ENCODE results near the gene UTS2B.
A peak's percentile ranks its signal among the peaks of the same experiment; 100 is the strongest.

The UTS2B gene

GRCh38 chr3:191329654-191330529 lies at the start of gene UTS2B:
Gene UTS2B, minus strand, starts transcription at chr3:191330526. Its CDS starts 48,337 bp downstream, at chr3:191282189.
- DNase-seq = peak; percentile 38

- no peak for DNase-seq
Observed at GRCh38 chr3:191380001-191380400, 49.7 kb upstream of the UTS2B start.

GRCh38 chr3:191379446-191379845 lies 49.1 kb upstream of the UTS2B start:
- no peak for DNase-seq

GRCh38 chr3:191378142-191378812 lies 48.0 kb upstream of the UTS2B start:
- no peak for DNase-seq

DNA sequence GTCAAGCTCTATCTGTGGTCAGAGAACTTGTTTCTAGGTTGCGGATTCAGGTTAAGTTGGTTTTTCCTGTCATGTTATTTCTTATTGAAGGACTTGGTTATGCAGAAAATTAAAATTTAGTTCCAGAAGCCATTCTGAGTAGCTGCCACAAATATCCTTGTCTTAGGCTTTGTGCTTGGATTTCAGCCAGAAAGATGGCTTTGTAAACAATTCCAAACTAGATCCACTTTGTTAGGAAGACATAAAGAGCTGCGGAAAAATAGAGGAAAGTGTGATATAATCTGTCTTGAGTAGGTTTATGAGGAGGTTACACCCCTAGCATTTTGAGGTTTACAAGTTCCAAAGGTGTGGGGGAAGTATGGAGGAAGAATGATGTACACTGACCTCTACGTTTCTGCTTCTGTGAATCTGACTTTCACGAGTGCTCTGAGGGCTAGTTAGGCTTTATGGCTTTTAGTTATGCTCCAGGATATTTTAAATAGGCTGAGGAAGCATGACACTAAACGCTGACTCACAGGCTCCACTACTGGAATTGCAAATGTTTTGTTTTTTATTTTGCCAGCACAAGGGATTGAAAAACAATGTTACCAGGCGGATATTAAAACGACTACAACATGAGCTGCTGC lies 46.3 kb upstream of the UTS2B start:
- no peak for DNase-seq

GRCh38 chr3:191373327-191373726 lies 43.0 kb upstream of the UTS2B start:
- DNase-seq = no peak

GRCh38 chr3:191372122-191372521 lies 41.8 kb upstream of the UTS2B start:
- no peak for DNase-seq

GRCh38 chr3:191369616-191370010 lies 39.3 kb upstream of the UTS2B start:
- DNase-seq = no peak

DNA sequence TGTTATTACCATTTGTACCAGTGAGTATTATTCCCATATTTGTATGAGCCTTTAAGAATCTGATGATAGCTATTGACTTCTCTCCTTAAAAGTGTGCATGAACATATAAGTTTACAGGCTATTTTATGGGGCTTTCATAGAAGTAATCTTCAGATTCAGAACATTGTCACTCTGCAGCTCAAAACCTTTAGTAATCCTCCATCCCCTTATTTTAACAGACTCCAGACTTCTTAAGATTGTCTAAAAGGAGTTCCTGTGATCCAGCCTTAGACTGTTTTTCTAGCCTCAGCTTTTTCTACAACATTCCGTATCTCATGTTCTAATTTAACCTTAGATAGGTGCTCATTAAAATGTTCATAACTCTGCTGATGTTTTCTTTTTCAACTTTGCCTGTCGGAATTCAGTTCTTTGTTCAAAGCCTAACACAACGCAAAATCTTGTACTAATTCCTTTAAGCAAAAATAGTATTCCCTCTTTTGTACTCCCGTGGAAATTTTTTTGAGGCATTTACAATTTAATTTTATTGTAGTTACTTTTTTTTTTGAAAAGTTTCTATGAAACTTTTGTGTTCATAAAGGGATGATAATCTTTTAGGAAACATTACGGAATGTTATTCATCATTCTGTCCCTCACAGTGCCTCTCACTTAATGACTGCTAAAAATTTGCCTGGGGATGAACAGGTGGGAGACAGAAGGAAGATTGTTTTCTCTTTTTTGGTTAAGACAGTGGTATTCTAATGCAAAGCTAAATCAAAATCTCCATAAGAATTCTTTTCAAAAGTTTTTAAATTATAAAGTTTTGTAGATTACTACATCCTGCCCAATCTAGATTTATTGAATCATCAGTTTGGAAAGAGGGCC lies 38.7 kb upstream of the UTS2B start:
- no peak for DNase-seq

GRCh38 chr3:191366675-191367074 lies 36.3 kb upstream of the UTS2B start:
- no peak for DNase-seq

- no peak for DNase-seq
Observed at GRCh38 chr3:191363221-191363620, 32.9 kb upstream of the UTS2B start.

- DNase-seq = no peak
Observed at GRCh38 chr3:191362524-191363090, 32.3 kb upstream of the UTS2B start.

DNA sequence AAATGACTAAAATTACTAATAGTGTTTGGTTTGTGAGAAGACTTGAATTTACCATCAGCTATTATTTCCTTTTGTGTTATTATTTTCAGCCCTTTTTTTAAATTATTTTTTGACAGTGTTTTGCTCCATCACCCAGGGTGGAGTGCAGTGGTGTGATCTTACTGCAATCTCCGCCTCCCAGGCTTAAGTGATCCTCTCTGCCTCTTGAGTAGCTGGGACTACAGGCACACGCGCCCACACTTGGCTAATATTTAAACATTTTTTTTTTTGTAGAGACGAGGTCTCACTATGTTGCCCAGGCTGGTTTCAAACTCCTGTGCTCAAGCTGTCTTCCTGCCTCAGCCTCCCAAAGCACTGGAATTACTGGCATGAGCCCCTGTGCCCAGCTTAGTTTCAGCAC lies 31.7 kb upstream of the UTS2B start:
- DNase-seq = no peak

DNA sequence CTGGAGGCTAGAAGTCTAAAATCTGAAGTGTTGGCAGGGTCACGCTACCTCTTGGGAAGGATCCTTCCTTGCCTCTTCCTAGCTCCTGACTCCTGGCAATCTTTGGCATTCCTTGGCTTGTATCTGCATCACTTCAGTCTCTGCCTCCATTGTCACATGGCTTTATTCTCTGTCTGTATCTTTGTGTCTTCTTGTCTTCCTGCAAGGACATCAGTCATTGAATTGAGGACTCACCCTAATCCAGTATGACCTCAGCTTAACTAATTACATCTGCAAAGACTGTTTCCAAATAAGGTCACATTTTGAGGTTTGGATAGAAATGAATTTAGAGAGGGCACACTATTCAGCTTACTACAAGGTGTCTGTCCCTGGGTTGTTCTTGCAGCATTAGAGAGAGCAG lies 31.1 kb upstream of the UTS2B start:
- no peak for DNase-seq

- no peak for DNase-seq
Observed at GRCh38 chr3:191360620-191361019, 30.3 kb upstream of the UTS2B start.

DNA sequence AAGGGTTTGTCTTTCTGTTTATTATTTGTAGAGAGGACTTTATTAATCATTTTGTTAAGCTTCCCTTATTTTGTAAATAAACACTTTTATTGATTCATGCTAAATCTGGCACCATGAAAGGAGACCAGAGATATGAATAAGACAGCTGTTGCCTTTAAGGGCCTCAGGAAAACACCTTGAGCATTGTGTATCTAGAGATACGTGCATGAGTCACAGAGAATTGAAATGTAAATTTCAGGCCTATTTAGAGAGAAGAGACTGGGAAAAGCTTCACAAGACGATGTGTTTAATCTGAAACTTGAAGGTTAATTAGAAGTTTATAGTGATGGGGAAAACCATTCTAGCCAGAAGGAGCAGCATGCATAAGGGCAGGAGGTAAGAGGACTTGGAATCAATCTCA lies 28.6 kb upstream of the UTS2B start:
- DNase-seq = no peak

DNA sequence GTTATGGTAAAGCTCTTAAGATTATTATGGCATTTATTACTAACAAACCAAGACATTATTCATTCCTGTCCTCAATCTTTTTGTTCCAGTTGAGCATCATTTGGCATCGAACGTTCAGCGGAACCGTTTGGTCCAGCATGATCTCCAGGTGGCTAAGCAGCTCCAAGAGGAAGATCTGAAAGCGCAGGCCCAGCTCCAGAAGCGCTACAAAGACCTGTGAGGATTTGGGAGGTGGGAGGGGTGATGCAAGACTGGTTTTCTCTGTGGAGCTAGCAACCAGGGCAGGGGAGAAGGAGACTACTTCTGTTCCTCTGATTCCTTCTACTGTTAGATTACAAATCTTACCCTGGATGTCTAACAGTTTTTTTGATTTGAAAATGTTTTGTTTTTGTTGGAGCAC lies 27.6 kb upstream of the UTS2B start:
- DNase-seq = no peak

DNA sequence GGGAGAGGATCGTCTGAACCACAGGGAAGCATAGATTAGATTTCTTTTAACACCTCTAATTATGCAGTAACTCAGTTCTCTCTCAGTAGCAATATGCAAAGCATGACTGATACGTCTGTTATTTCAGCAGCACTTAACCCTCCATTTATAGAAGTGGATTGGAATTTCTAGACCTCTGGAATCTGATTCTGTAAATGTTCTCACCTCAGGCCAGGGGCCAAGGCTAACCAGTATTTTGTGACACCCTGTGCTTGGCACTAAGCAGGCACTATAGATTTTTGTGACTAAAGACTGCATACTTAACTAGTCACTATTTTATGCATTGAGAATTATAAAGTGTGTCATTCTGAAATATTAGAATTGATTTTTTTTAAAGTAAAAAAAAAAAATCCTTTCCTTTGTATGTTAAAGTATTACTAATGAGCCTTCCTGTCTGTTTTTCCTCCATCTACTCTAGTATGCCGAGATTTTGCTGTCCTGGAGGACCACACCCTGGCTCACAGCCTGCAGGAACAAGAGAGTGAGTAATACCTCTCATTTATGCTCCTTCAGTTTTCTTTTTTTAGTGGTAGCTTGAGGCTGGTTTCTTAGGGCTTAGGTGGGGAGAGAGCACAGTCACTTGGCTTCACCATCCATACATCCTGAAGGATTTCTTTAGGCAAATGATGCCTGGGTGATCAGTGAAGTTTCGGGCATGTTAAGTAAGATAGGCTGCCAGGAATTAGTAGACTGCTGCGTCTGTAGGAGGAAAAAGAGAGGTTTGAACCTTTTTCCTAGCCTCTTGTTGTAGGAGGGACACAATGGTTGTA lies 26.5 kb upstream of the UTS2B start:
- no peak for DNase-seq

- no peak for DNase-seq
Observed at GRCh38 chr3:191355406-191355805, 25.1 kb upstream of the UTS2B start.

GRCh38 chr3:191353022-191353777 lies 22.9 kb upstream of the UTS2B start:
- DNase-seq = no peak

GRCh38 chr3:191352014-191352413 lies 21.7 kb upstream of the UTS2B start:
- DNase-seq = no peak

All from inflammatory macrophage treated with lipopolysaccharide for 4 hours (primary cell).